ENCODE data around the gene IQCC. TPM values are rescaled to one million over a fixed set of nuclear protein-coding genes. Genes with fewer than 3 reads are reported as not detected.

Gene IQCC
- 0.59 and 0.87 TPM in 2 replicates for total RNA-seq

DNA sequence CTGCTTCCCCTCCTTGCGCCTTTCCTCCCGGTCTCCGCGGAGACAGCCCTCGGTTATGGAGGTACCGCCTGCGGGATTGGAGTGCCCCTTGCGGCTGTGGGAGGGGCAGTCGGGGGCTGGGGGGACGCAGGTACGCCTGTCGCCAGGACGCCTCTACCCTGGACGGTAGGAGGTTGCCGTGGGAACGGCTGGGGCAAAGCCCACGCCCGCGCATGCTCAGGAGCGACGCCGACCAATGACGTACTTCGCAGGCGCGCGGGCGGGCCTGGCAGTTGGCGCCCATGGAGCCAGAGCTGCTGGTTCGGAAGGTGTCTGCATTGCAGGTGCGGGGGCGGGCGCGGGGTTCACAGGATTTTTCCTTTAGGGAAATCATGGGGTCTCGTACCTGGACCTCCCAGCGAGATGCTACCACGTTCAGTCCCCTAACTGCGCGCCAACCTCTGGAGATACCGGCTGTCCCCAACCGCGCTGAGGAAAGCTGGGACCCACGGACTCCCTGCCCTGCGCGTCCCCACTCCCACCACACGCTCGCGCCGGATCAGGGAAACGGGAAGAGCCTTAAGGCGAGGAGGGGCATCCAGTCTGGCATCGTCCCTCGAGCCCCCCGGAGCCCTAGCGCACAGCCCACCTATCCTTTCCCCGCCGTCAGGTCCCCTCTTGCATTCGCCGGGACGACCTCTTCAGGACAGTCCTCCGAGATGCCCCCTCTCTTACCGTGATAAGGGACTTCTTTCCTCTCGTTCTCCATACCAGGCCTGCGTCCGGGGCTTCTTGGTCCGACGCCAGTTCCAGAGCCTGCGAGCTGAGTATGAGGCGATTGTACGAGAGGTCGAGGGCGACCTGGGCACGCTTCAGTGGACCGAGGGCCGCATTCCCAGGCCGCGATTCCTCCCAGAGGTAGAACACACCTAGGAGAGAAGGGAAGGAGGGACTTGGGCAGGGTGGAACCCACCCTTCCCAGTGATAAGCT is at the start of gene IQCC:
Gene IQCC, plus strand, starts transcription at position 271 of the 970 bp plus-strand sequence. Its CDS starts 11 bp downstream, at position 282.

DNA sequence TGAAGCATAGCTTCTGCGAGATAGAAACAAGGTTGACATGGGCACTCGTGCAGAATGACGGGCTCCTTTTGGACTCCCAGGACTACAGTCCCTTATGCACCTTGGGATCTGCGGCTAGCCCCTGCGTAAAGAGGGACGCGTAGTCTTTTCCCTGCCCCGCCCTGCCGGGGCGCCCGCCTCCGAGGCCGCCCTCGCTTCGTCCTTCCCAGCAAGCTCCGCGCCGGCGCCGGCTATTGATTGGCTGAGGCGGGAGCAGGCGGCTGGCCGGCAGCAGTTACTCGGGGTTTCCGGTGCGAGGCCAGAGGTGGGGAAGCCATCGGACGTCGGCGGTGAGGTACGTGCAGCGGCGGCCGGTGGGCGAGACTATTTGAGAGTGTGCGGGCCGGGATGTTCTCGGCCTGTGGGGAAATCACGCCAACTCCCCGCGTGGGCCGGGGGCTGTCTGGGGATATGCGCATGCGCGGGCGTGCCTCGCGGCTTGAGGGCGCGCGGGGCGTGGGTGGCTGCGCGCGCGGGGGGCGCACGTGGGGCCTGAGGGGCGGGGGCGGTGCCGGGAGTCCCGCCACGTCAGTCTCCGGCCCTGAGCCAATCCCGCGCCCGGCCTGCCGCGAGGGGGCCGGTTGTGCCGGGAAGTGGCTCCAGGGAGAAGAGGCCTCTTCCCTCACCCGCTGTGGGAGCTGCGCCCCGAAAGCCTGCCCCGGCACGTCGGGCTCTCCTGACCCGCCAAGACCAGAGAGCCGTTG is 25.9 kb upstream of the IQCC start, which contains the start of gene TXLNA:
Gene TXLNA, plus strand, starts transcription at position 233 of the 743 bp plus-strand sequence. CDS start 671 bp downstream, outside the sequence.

DNA sequence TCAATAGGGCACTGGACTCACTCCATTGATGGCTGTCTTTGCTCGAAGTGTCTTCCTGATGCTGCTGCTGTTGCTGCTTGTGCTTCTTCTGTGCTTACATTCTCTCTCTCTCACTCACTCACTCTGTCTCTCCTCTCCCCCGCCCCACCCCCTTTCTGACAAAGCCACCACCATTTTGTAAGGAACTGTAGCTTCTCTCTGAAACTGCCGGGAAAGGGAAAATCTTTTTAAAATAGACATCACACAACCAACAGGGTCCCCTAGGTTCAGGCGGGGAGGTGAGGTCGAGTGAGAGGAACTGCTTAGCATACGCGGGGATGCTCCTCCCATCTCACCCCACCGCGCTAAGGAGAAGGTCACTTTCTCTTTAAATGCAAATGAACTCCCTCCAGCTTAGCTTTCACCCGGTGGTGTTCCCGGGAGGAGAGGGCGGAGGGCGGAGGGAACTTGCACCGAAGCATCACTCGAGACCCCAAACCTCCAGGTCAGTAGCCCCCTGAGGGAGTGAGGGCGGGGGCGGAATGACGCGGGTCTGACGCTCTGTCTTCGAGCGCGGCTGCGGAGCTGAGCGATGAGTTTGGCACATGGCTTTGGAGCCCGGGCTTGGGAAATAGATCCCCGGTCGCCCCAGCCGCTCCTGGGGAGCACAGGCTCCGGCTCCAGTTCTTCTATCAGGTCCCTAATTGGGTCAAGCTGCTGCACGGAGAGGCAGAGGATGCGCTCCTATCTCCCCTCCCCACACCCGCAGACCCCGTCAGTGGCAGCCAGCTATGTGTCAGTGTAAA is 5.1 kb upstream of the IQCC start, which contains the start of gene CCDC28B:
Gene CCDC28B, plus strand, starts transcription at position 370 of the 785 bp plus-strand sequence. CDS start 1,341 bp downstream, outside the sequence.

DNA sequence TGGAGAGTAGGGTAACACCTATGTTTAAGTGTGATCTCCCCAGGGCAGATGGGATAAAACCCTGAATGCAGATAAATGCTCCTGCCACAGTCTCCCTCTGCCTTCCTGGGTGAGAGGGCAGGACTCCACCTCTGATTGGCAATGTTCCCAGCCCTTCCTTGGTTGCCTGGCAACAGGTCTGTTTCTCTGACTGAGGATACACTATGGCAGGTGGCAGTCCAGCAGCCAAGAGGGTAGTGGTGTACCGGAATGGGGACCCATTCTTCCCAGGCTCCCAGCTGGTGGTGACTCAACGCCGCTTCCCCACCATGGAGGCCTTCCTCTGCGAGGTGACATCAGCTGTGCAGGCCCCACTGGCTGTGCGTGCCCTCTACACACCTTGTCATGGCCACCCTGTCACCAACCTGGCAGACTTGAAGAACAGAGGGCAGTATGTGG is 3.4 kb downstream of the IQCC start, which contains the start of gene DCDC2B:
Gene DCDC2B, plus strand, starts transcription at position 199 of the 438 bp plus-strand sequence. Its CDS starts 5 bp downstream, at position 204.

DNA sequence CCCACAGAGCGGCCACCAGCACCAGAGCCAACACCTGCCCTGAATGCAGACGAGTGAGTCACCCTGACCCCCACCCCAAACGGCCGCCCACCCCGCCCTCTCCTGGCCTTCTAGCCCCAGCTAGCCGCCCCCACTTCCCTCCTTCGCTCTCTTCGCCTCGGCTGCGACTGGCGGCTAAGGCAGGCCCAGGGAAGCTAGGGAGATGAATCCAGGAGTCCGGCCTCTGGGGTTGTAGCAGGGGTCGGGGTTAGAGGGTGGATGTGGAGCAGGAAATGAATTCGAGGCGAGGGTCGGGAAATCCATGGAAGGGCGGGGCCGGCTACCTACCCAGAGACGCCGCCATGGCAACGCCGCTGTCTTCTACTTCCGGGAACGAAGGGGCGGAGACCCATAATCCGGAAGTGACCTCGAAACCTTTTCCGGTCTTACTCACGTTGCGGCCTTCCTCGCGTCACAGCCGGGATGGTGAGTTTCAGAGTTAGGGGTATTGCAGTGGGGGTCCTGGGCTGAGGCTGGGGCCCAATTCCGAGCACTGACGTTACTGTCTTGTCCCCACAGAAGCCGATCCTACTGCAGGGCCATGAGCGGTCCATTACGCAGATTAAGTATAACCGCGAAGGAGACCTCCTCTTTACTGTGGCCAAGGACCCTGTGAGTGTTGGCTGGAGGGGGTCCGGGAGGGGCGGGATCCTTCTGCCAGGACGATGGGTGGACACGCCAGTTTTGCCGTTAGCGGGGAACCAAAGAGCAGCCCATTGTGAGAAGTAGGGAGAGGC is 16.7 kb downstream of the IQCC start, which contains the start of the genes EIF3I and TMEM234:
Gene EIF3I, plus strand, starts transcription at position 428 of the 776 bp plus-strand sequence. Its CDS starts 35 bp downstream, at position 463.
Gene TMEM234, minus strand, starts transcription at position 374 of the 776 bp plus-strand sequence. Its CDS starts 31 bp downstream, at position 343.

DNA sequence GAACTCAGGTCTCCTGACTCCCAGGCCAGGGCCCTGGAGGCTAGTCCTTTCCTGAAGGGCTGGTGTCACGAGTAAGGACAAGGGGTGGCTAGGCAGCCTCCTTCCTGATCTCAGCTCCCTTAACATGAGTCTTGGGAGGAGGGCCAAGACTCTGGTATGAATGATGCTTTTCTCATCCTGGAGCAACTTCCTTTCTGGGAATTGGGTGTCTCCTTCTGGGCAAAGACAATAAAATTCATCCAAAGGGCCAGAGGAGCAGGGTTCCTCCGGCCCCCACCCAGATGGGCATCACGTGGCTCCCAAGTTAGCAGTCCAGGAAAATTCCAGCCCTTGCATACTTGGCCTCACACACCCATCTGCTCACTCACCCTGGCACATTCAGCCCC is 41.4 kb downstream of the IQCC start, which contains the start of gene FAM167B:
Gene FAM167B, plus strand, starts transcription at position 335 of the 386 bp plus-strand sequence. CDS start 200 bp downstream, outside the sequence.

DNA sequence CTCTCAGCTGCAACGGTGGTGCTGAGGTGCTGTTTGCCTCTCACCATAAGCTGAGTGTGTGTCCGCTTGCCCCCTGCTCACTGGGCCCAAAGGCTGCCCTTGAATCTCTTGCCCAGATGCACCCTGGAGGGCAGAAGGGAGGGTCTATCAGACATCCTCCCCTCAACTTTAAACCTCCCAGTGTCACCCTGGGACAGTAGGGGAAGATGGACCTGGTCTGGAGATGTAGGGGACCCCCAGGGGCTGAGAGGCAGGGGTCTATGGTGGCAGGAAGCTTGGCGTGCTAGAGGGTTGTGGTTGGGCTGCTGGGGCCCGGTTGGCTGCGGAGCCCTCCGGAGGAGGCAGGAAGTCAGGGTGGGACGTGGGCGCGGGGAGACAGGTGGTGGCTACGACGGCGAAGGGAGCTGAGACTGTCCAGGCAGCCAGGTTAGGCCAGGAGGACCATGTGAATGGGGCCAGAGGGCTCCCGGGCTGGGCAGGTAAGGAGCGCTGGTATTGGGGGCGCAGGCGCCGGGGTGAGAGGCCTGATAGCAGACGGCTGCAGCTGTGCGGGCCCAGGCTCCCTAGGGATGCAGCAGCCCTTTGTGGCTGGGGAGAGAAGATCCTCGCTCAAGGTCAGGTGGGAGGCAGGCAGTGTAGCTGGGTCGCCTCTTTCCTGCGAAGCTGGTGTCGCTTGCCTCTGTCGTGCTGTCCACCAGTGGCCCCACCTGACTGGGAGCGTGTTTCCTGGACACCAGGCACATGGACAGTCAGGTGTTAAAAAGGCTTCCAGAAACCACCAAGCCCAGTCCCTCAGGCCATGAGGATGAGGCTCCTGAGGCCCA is 45.6 kb downstream of the IQCC start, which contains the start of gene LCK:
Gene LCK, plus strand, starts transcription at position 373 of the 824 bp plus-strand sequence. CDS start 23,065 bp downstream, outside the sequence.

Other genes with a start within 250 kb of the IQCC start
- gene KHDRBS1, start 191.8 kb upstream of the IQCC start, total RNA-seq = 33.1 and 39.8 TPM in 2 replicates
- 4.0 and 8.0 TPM in 2 replicates for gene TMEM39B, start 132.7 kb upstream of the IQCC start, total RNA-seq
- 26.4 and 29.0 TPM in 2 replicates for gene KPNA6, start 97.6 kb upstream of the IQCC start, total RNA-seq
- 56.6 and 59.5 TPM in 2 replicates for gene TXLNA, start 26.0 kb upstream of the IQCC start, total RNA-seq
- 6.2 and 12.8 TPM in 2 replicates for gene CCDC28B, start 5.1 kb upstream of the IQCC start, total RNA-seq
- gene DCDC2B, start 3.4 kb downstream of the IQCC start, total RNA-seq = not detected in 2 replicates
- 8.3 and 9.6 TPM in 2 replicates for gene TMEM234, start 16.7 kb downstream of the IQCC start, total RNA-seq
- gene EIF3I, start 16.7 kb downstream of the IQCC start, total RNA-seq = 187 and 195 TPM in 2 replicates
- gene FAM167B, start 41.6 kb downstream of the IQCC start, total RNA-seq = 0.44 and 0.54 TPM in 2 replicates
- gene LCK, start 45.6 kb downstream of the IQCC start, total RNA-seq = not detected in 2 replicates
- 46.2 and 46.7 TPM in 2 replicates for gene HDAC1, start 86.4 kb downstream of the IQCC start, total RNA-seq
- 419 and 469 TPM in 2 replicates for gene MARCKSL1, start 130.6 kb downstream of the IQCC start, total RNA-seq
- gene FAM229A, start 156.8 kb downstream of the IQCC start, total RNA-seq = 2.7 and 4.1 TPM in 2 replicates
- gene TSSK3, start 156.9 kb downstream of the IQCC start, total RNA-seq = not detected in 2 replicates
- 40.3 and 45.5 TPM in 2 replicates for gene BSDC1, start 188.8 kb downstream of the IQCC start, total RNA-seq